ENCODE measurements around the gene SLC22A3. TPM values are rescaled to one million over a fixed set of nuclear protein-coding genes. Genes with fewer than 3 reads are reported as not detected.

SLC22A3 gene
- total RNA-seq, 1 experiment from 2014 or later, result not detected

- H3K9ac ChIP-seq (ENCODE audit: low read length), result no peak overlapping the region
- H3K9me2 ChIP-seq (replicated peaks; ENCODE audit: insufficient read depth, low read length), result no peaks in the 10 kb centered on the region
- no peaks in the 10 kb centered on the region for H3K79me2 ChIP-seq (ENCODE audit: low read length)
- H3K27me3 ChIP-seq (ENCODE audit: low read length), result no peaks in the 10 kb centered on the region
- no peaks in the 10 kb centered on the region for H3K36me3 ChIP-seq (ENCODE audit: insufficient read depth, low read length)
- no peaks in the 10 kb centered on the region for H3K9me3 ChIP-seq (ENCODE audit: low read length)
- H3K27ac ChIP-seq (ENCODE audit: low read length), result no peak overlapping the region
- H2AFZ ChIP-seq (ENCODE audit: low read length), result no peak overlapping the region
- DNase-seq, result no peak
- no peaks in the 10 kb centered on the region for H3K4me1 ChIP-seq (ENCODE audit: low read length)
- H3K4me3 ChIP-seq (ENCODE audit: low read length), result no peak overlapping the region
- H4K20me1 ChIP-seq (ENCODE audit: insufficient read depth, low read depth, low read length), result no peaks in the 10 kb centered on the region
- no peak overlapping the region for H3K4me2 ChIP-seq (ENCODE audit: low read depth, low read length, poor library complexity, severe bottlenecking)
These were observed 80.8 kb downstream of the SLC22A3 start for GRCh38 chr6:160428818-160429619.

- no peak for DNase-seq
- Histone ChIP-seq H3K27me3 (ENCODE audit: low read length) (no peaks in the 10 kb centered on the region), H2AFZ (ENCODE audit: low read length) (no peak overlapping the region), H3K9me2 (replicated peaks; ENCODE audit: insufficient read depth, low read length) (no peaks in the 10 kb centered on the region), H3K4me1 (ENCODE audit: low read length) (no peaks in the 10 kb centered on the region), H4K20me1 (ENCODE audit: insufficient read depth, low read depth, low read length) (no peaks in the 10 kb centered on the region), H3K9me3 (ENCODE audit: low read length) (no peaks in the 10 kb centered on the region), H3K4me2 (ENCODE audit: low read depth, low read length, poor library complexity, severe bottlenecking) (no peak overlapping the region), H3K27ac (ENCODE audit: low read length) (no peak overlapping the region), H3K9ac (ENCODE audit: low read length) (no peak overlapping the region), H3K4me3 (ENCODE audit: low read length) (no peak overlapping the region), H3K79me2 (ENCODE audit: low read length) (no peaks in the 10 kb centered on the region), H3K36me3 (ENCODE audit: insufficient read depth, low read length) (no peaks in the 10 kb centered on the region)
These were observed 81.4 kb downstream of the SLC22A3 start for GRCh38 chr6:160429620-160429895.

- H3K9me3 ChIP-seq (ENCODE audit: low read length), result no peaks in the 10 kb centered on the region
- H3K4me2 ChIP-seq (ENCODE audit: low read depth, low read length, poor library complexity, severe bottlenecking), result no peak overlapping the region
- H2AFZ ChIP-seq (ENCODE audit: low read length), result no peak overlapping the region
- no peak for DNase-seq
- no peaks in the 10 kb centered on the region for H3K36me3 ChIP-seq (ENCODE audit: insufficient read depth, low read length)
- H3K4me1 ChIP-seq (ENCODE audit: low read length), result no peaks in the 10 kb centered on the region
- no peaks in the 10 kb centered on the region for H4K20me1 ChIP-seq (ENCODE audit: insufficient read depth, low read depth, low read length)
- no peaks in the 10 kb centered on the region for H3K9me2 ChIP-seq (replicated peaks; ENCODE audit: insufficient read depth, low read length)
- no peak overlapping the region for H3K27ac ChIP-seq (ENCODE audit: low read length)
- H3K9ac ChIP-seq (ENCODE audit: low read length), result no peak overlapping the region
- H3K27me3 ChIP-seq (ENCODE audit: low read length), result no peaks in the 10 kb centered on the region
- H3K79me2 ChIP-seq (ENCODE audit: low read length), result no peaks in the 10 kb centered on the region
- H3K4me3 ChIP-seq (ENCODE audit: low read length), result no peak overlapping the region
These were observed 82.0 kb downstream of the SLC22A3 start for GRCh38 chr6:160430203-160430602.

- H3K4me1 ChIP-seq (ENCODE audit: low read length), result no peaks in the 10 kb centered on the region
- H3K4me2 ChIP-seq (ENCODE audit: low read depth, low read length, poor library complexity, severe bottlenecking), result no peak overlapping the region
- H2AFZ ChIP-seq (ENCODE audit: low read length), result no peak overlapping the region
- no peaks in the 10 kb centered on the region for H3K9me2 ChIP-seq (replicated peaks; ENCODE audit: insufficient read depth, low read length)
- H3K79me2 ChIP-seq (ENCODE audit: low read length), result no peaks in the 10 kb centered on the region
- H3K4me3 ChIP-seq (ENCODE audit: low read length), result no peak overlapping the region
- no peaks in the 10 kb centered on the region for H3K9me3 ChIP-seq (ENCODE audit: low read length)
- no peak overlapping the region for H3K27ac ChIP-seq (ENCODE audit: low read length)
- H3K36me3 ChIP-seq (ENCODE audit: insufficient read depth, low read length), result no peaks in the 10 kb centered on the region
- H4K20me1 ChIP-seq (ENCODE audit: insufficient read depth, low read depth, low read length), result no peaks in the 10 kb centered on the region
- no peaks in the 10 kb centered on the region for H3K27me3 ChIP-seq (ENCODE audit: low read length)
- no peak overlapping the region for H3K9ac ChIP-seq (ENCODE audit: low read length)
- DNase-seq, result no peak
These were observed 82.6 kb downstream of the SLC22A3 start for GRCh38 chr6:160430751-160431150.

- no peaks in the 10 kb centered on the region for H3K9me2 ChIP-seq (replicated peaks; ENCODE audit: insufficient read depth, low read length)
- H3K79me2 ChIP-seq (ENCODE audit: low read length), result no peaks in the 10 kb centered on the region
- H3K4me3 ChIP-seq (ENCODE audit: low read length), result no peak overlapping the region
- H4K20me1 ChIP-seq (ENCODE audit: insufficient read depth, low read depth, low read length), result no peaks in the 10 kb centered on the region
- no peak overlapping the region for H2AFZ ChIP-seq (ENCODE audit: low read length)
- no peak overlapping the region for H3K27ac ChIP-seq (ENCODE audit: low read length)
- H3K9ac ChIP-seq (ENCODE audit: low read length), result no peak overlapping the region
- no peak overlapping the region for H3K4me2 ChIP-seq (ENCODE audit: low read depth, low read length, poor library complexity, severe bottlenecking)
- no peaks in the 10 kb centered on the region for H3K27me3 ChIP-seq (ENCODE audit: low read length)
- no peaks in the 10 kb centered on the region for H3K36me3 ChIP-seq (ENCODE audit: insufficient read depth, low read length)
- DNase-seq, result no peak
- H3K4me1 ChIP-seq (ENCODE audit: low read length), result no peaks in the 10 kb centered on the region
- H3K9me3 ChIP-seq (ENCODE audit: low read length), result no peaks in the 10 kb centered on the region
These were observed 83.0 kb downstream of the SLC22A3 start for GRCh38 chr6:160431226-160431625.

- H3K4me3 ChIP-seq (ENCODE audit: low read length), result no peak overlapping the region
- no peaks in the 10 kb centered on the region for H3K9me3 ChIP-seq (ENCODE audit: low read length)
- H3K79me2 ChIP-seq (ENCODE audit: low read length), result no peaks in the 10 kb centered on the region
- no peak overlapping the region for H2AFZ ChIP-seq (ENCODE audit: low read length)
- H4K20me1 ChIP-seq (ENCODE audit: insufficient read depth, low read depth, low read length), result no peaks in the 10 kb centered on the region
- no peak overlapping the region for H3K27ac ChIP-seq (ENCODE audit: low read length)
- no peaks in the 10 kb centered on the region for H3K36me3 ChIP-seq (ENCODE audit: insufficient read depth, low read length)
- H3K4me2 ChIP-seq (ENCODE audit: low read depth, low read length, poor library complexity, severe bottlenecking), result no peak overlapping the region
- no peak for DNase-seq
- no peaks in the 10 kb centered on the region for H3K27me3 ChIP-seq (ENCODE audit: low read length)
- H3K9me2 ChIP-seq (replicated peaks; ENCODE audit: insufficient read depth, low read length), result no peaks in the 10 kb centered on the region
- no peak overlapping the region for H3K9ac ChIP-seq (ENCODE audit: low read length)
- H3K4me1 ChIP-seq (ENCODE audit: low read length), result no peaks in the 10 kb centered on the region
These were observed 83.7 kb downstream of the SLC22A3 start for GRCh38 chr6:160431791-160432404.

- no peaks in the 10 kb centered on the region for H3K79me2 ChIP-seq (ENCODE audit: low read length)
These were observed 87.8 kb downstream of the SLC22A3 start for GRCh38 chr6:160435935-160436334.

GRCh38 chr6:160437154-160437553 lies 89.0 kb downstream of the SLC22A3 start:
- Histone ChIP-seq H3K9me3 (ENCODE audit: low read length) (no peaks in the 10 kb centered on the region), H3K4me2 (ENCODE audit: low read depth, low read length, poor library complexity, severe bottlenecking) (no peak overlapping the region), H3K36me3 (ENCODE audit: insufficient read depth, low read length) (no peaks in the 10 kb centered on the region), H3K4me3 (ENCODE audit: low read length) (no peak overlapping the region), H3K4me1 (ENCODE audit: low read length) (no peaks in the 10 kb centered on the region), H3K9me2 (replicated peaks; ENCODE audit: insufficient read depth, low read length) (no peaks in the 10 kb centered on the region), H3K79me2 (ENCODE audit: low read length) (no peaks in the 10 kb centered on the region), H3K9ac (ENCODE audit: low read length) (no peak overlapping the region), H2AFZ (ENCODE audit: low read length) (no peak overlapping the region), H3K27ac (ENCODE audit: low read length) (no peak overlapping the region), H3K27me3 (ENCODE audit: low read length) (no peaks in the 10 kb centered on the region), H4K20me1 (ENCODE audit: insufficient read depth, low read depth, low read length) (no peaks in the 10 kb centered on the region)
- no peak for DNase-seq

More at GRCh38 chr6:160435935-160436334, 87.8 kb downstream of the SLC22A3 start:
- H3K27ac ChIP-seq (ENCODE audit: low read length), result no peak overlapping the region
- no peaks in the 10 kb centered on the region for H3K36me3 ChIP-seq (ENCODE audit: insufficient read depth, low read length)
- H3K4me2 ChIP-seq (ENCODE audit: low read depth, low read length, poor library complexity, severe bottlenecking), result no peak overlapping the region
- no peaks in the 10 kb centered on the region for H4K20me1 ChIP-seq (ENCODE audit: insufficient read depth, low read depth, low read length)
- H3K4me1 ChIP-seq (ENCODE audit: low read length), result no peaks in the 10 kb centered on the region
- no peaks in the 10 kb centered on the region for H3K27me3 ChIP-seq (ENCODE audit: low read length)
- H3K9me2 ChIP-seq (replicated peaks; ENCODE audit: insufficient read depth, low read length), result no peaks in the 10 kb centered on the region
- H3K9ac ChIP-seq (ENCODE audit: low read length), result no peak overlapping the region
- no peaks in the 10 kb centered on the region for H3K9me3 ChIP-seq (ENCODE audit: low read length)
- H3K4me3 ChIP-seq (ENCODE audit: low read length), result no peak overlapping the region
- no peak for DNase-seq
- H2AFZ ChIP-seq (ENCODE audit: low read length), result no peak overlapping the region

Data from Karpas-422 (cell line).